GM12865 (cell line): ENCODE measurements around the gene GSK3A.

ENCODE experiments used
- DNase-seq: peaks from one replicate; pipeline ENCODE4 v3.0.0; 2010; ENCODE audit warnings: low read depth
- H3K4me3 ChIP-seq: 2 replicates; pipeline ENCODE4 v1.5.1; 2011; ENCODE audit warnings: mild to moderate bottlenecking, low read depth, low read length, control low read depth
- CTCF ChIP-seq: IDR thresholded peaks from 2 replicates; pipeline ENCODE4 v1.5.1; 2011; ENCODE audit warnings: low read length, control low read depth, low read depth, inconsistent platforms; ENCODE audit not compliant: insufficient read depth; ENCODE audit errors: missing control alignments

The GSK3A gene

DNA sequence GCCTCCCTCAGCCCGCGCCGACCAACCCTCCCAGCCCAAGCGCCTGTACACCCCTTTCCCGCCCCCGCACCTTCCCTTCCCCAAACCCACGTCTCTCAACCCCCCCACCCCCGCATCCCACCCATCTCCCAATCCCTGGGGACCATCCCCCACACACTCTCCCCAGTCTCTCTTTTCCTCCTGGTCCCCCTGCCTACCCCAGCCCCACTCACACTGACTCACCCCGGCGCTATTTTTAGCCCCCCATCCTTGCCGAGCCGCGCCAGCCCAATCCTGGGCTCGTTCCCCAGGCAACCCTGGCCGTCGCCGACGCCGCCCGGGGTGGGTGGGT, 38.4 kb upstream of the GSK3A start:
- DNase-seq = no peak
- no peak for TF ChIP-seq CTCF
- H3K4me3 ChIP-seq = peak overlapping the region; percentile 95

DNA sequence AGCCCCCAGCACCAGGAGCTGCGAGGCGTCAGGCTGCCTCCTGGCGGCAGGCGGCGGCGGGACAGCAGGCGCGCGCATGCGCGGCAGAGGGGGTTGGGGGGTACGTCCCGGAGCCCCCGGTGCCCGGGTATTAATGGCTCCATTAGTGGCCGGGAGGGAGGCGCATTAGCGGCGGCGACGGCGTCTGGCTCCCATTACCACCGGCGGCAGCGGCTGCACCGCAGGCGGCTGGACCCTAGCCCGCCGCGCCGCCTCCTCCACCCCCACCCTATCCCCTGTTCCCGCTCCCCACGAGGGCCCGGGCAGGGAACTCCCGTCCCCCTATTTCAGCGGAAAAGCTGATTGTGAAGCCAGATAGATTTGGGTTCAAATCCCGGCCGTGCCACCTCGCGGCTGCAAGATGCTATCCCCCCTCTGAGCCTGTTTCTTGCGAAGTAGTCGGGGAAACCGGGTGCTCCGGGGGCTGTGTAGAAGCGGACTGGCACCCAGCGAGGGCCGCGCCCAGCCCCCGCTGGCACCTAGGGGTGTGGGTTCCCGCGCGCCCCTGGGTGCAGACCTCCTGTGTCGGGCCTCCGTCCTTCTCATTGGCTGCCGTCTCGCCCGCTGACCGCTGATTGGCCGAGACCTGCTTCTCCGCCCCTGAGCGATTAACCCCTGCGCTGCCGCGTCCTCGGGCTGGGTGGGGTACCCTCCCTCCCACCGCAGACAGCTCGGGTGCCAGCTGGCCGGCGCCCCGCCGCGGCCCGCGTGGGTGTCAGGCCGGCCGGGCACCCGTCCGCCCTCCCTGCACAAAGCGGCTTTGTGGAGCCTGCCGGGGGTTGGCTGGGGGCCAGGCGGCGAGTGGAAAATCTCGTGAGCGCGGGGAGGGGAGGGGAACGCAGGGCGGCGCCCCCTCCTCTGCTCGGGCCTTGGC, 37.8 kb upstream of the GSK3A start:
- peak; percentile 93 for DNase-seq
- peak overlapping the region; percentile 95 for H3K4me3 ChIP-seq
- TF ChIP-seq CTCF = peak; percentile 94

GRCh38 chr19:42279155-42279901, 36.9 kb upstream of the GSK3A start:
- no peak for DNase-seq
- H3K4me3 ChIP-seq = peak overlapping the region; percentile 95
- TF ChIP-seq CTCF = no peak

DNA sequence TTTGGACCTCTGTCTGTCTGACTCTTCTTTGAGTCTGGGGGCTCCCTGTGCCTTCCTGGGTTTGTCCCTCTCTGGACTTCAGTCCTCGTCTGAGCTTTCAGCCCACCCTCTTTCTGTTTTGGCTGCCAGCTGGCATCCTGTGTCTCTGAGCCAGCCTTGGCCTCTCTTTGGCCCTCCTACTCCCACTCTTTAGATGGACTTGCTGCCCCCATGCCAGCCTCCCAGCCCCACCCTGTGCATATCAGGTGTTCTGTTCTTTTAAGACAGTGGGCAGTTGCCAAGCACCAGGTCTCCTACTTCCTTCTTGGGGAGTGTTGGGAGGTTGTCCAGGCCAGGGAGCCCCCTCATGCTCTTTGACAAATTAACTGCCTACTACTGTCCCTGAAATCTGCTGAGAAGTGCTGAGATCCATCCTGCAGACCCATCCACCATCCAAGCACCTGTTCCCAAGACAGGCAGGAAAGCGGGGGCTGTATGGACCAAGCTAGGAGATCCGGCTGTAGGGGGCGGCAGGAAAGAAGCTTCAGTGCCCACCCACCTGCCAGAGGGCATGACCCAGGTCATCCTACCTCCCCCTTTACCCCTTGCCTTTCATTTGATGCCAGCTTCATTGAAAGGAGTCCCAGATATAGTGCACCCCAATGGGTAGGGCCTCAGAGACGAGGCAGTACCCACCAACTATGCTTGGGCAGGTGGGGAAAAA, 36.2 kb upstream of the GSK3A start:
- DNase-seq = no peak
- no peak overlapping the region for H3K4me3 ChIP-seq
- TF ChIP-seq CTCF = no peak

GRCh38 chr19:42277821-42278451, 35.5 kb upstream of the GSK3A start:
- H3K4me3 ChIP-seq = no peak overlapping the region
- DNase-seq = no peak
- no peak for TF ChIP-seq CTCF

DNA sequence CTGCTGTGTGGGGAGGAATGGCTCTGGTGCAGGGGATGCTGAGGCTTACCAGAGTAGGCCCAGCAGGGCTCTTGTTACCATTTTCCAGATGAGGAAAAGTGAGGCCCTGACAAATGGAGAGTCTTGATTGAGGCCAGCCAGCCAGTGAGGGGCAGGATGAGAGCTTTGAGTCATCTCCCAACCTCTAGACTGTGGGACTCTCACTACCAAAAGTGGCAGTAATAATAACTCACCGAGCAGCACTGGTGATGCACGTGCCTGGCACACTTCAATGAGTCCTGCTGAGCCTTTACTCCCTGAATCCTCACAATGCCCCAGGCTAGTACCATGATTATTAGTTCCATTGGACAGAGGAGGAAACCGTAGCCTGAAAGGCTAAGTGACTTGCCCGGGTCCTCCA, 34.4 kb upstream of the GSK3A start:
- peak; percentile 64 for DNase-seq
- no peak overlapping the region for H3K4me3 ChIP-seq
- no peak for TF ChIP-seq CTCF
